Kidney epithelial cell (primary cell): ENCODE results near the gene PRR5L. TPM values are rescaled to one million over a fixed set of nuclear protein-coding genes. Genes with fewer than 3 reads are reported as not detected.

Experiments used
- DNase-seq: peaks from one replicate; pipeline ENCODE4 v3.0.0-alpha.2; 2010; ENCODE audit warnings: low read depth
- H3K27me3 ChIP-seq: 2 replicates; pipeline ENCODE4 v1.6.0; 2011; ENCODE audit warnings: low read length; ENCODE audit not compliant: control insufficient read depth, insufficient read depth
- H3K36me3 ChIP-seq: 2 replicates; pipeline ENCODE4 v1.5.1; 2011; ENCODE audit warnings: low read length; ENCODE audit not compliant: control insufficient read depth, insufficient read depth
- H3K4me3 ChIP-seq: 2 replicates; pipeline ENCODE4 v1.5.1; 2011; ENCODE audit warnings: low read depth, mild to moderate bottlenecking, control low read depth, low read length
- CTCF ChIP-seq: IDR thresholded peaks from 2 replicates; pipeline ENCODE4 v1.5.1; 2011; ENCODE audit warnings: mild to moderate bottlenecking, moderate library complexity, low read length, control low read depth, inconsistent platforms; ENCODE audit not compliant: insufficient read depth, poor library complexity, severe bottlenecking
- total RNA-seq: library from RNA; depleted of rRNA; stranded (reverse); fragments of >200 nt; gene quantifications from 2 replicates; pipeline ENCODE4 v1.2.3, GENCODE V29; 2015

The PRR5L gene
- total RNA-seq, 1 donor from 2014 or later: 15.9 TPM

- Histone ChIP-seq H3K4me3 (no peak overlapping the region), H3K36me3 (peaks cover 8% of the 10 kb centered on the region), H3K27me3 (no peaks in the 10 kb centered on the region)
- DNase-seq: no peak
- no peak for TF ChIP-seq CTCF
Measured at GRCh38 chr11:36398231-36398953, 102.3 kb downstream of the PRR5L start.

GRCh38 chr11:36399236-36399635 is 103.1 kb downstream of the PRR5L start:
- Histone ChIP-seq H3K4me3 (no peak overlapping the region), H3K27me3 (no peaks in the 10 kb centered on the region), H3K36me3 (peaks cover 8% of the 10 kb centered on the region)
- no peak for TF ChIP-seq CTCF
- DNase-seq: no peak

- Histone ChIP-seq H3K4me3 (no peak overlapping the region), H3K27me3 (no peaks in the 10 kb centered on the region), H3K36me3 (peaks cover 8% of the 10 kb centered on the region)
- no peak for TF ChIP-seq CTCF
- no peak for DNase-seq
Measured at GRCh38 chr11:36399745-36400144, 103.7 kb downstream of the PRR5L start.

GRCh38 chr11:36400766-36401455 is 104.8 kb downstream of the PRR5L start:
- H3K27me3 ChIP-seq: no peaks in the 10 kb centered on the region
- H3K4me3 ChIP-seq: no peak overlapping the region
- peaks cover 8% of the 10 kb centered on the region for H3K36me3 ChIP-seq
- TF ChIP-seq CTCF: no peak
- no peak for DNase-seq

- H3K36me3 ChIP-seq: peaks cover 8% of the 10 kb centered on the region
- H3K4me3 ChIP-seq: no peak overlapping the region
- no peaks in the 10 kb centered on the region for H3K27me3 ChIP-seq
- TF ChIP-seq CTCF: no peak
- no peak for DNase-seq
Measured at GRCh38 chr11:36402568-36403170, 106.6 kb downstream of the PRR5L start.
